Sigmoid colon (tissue), 7 donors: Measurements from ENCODE around the gene MS4A2. TPM values are rescaled to one million over a fixed set of nuclear protein-coding genes. Genes with fewer than 3 reads are reported as not detected.
"Not testable (repeated sequence)": the region's sequence is repeated elsewhere in the genome, so short reads cannot be mapped to it uniquely, and the experiment has no call there.

Experiments
- DNase-seq: peaks from one replicate; pipeline ENCODE4 v3.0.0-alpha.2; 2019
- H3K27ac ChIP-seq, 4 donors: fragments of 200-600 bp; sonication (generic); one replicate each; pipeline ENCODE4 v1.5.1; 2016 to 2019; ENCODE audit warnings: mild to moderate bottlenecking in 1 of 4
- H3K27me3 ChIP-seq, 3 donors: fragments of 200-600 bp; sonication (generic); one replicate each; pipeline ENCODE4 v1.5.1; 2019; ENCODE audit warnings: mild to moderate bottlenecking in 1 of 3
- H3K36me3 ChIP-seq, 4 donors: fragments of 200-600 bp; sonication (generic); one replicate each; pipeline ENCODE4 v1.5.1; 2016 to 2019
- H3K4me1 ChIP-seq, 4 donors: fragments of 200-600 bp; sonication (generic); one replicate each; pipeline ENCODE4 v1.5.1; 2017 to 2019
- H3K4me3 ChIP-seq, 4 donors: fragments of 200-600 bp; sonication (generic); one replicate each; pipeline ENCODE4 v1.5.1; 2017 to 2019; ENCODE audit warnings: mild to moderate bottlenecking in 2 of 4, moderate library complexity in 1 of 4
- H3K9me3 ChIP-seq, 4 donors: fragments of 200-600 bp in 3 of 4; sonication (generic) in 3 of 4; one replicate each; pipeline versions ENCODE4 v1.5.1 to v1.6.1; 2013 to 2019
- CTCF ChIP-seq, 4 experiments: fragments of 450-650 bp in 3 of 4; fragments of 200-600 bp in 1 of 4; IDR thresholded peaks; one replicate each; pipeline ENCODE4 v1.5.1; 2016 to 2019; ENCODE audit warnings: antibody characterized with exemption in 4 of 4, mild to moderate bottlenecking in 3 of 4, moderate library complexity in 2 of 4
- EP300 ChIP-seq, 4 donors: sonication (generic); formaldehyde crosslinking; IDR thresholded peaks; one replicate each; pipeline ENCODE4 v1.6.1; 2017; ENCODE audit warnings: antibody characterized with exemption in 4 of 4
- POLR2A ChIP-seq, 2 donors: fragments of 450-650 bp; IDR thresholded peaks; one replicate each; pipeline ENCODE4 v1.6.1; 2016; ENCODE audit warnings: antibody characterized with exemption in 2 of 2, mild to moderate bottlenecking in 2 of 2, moderate library complexity in 2 of 2
- POLR2AphosphoS5 ChIP-seq, 4 donors: sonication (generic); formaldehyde crosslinking; IDR thresholded peaks; one replicate each; pipeline ENCODE4 v1.6.1; 2017; ENCODE audit warnings: antibody characterized with exemption in 4 of 4
- WGBS, 2 donors: extraction: QIAGEN DNeasy Blood & Tissue Kit; methylation state at CpG; one replicate each; pipeline ENCODE4 v1.1.7; 2013; 5-methylcytosine and 5-hydroxymethylcytosine counted together
- intact Hi-C: fragments of 100-400 bp; cut with DNase I; formaldehyde crosslinking; loops from one replicate; pipeline ENCODE4 v1.15.1; 2023
- polyA plus RNA-seq, 3 donors: library from polyadenylated mRNA; stranded (reverse); fragments of 200-250 nt; gene quantifications; one replicate each; pipeline ENCODE4 v1.2.3, GENCODE V29; 2013
- total RNA-seq, 4 donors: library from RNA; depleted of rRNA; stranded (reverse); fragments of >200 nt; gene quantifications; one replicate each; pipeline ENCODE4 v1.1.0, GENCODE V29; 2016
- donor health status: healthy with polysubstance abuse.
- donor health status: Bipolar disorder and iron deficiency.
- donor health status: healthy.

Gene MS4A2
- total and polyA plus RNA-seq, 7 donors = 0.26 to 2.5 (median 1.2) TPM; not detected in 2

- no peak for TF ChIP-seq POLR2AphosphoS5 (IDR thresholded peaks at IDR 0.05)
- TF ChIP-seq EP300 (IDR thresholded peaks at IDR 0.05) = no peak
- TF ChIP-seq CTCF (IDR thresholded peaks at IDR 0.05) = no peak
- no peak for TF ChIP-seq POLR2A (IDR thresholded peaks at IDR 0.05)
- no peaks in the 10 kb centered on the region for H3K36me3 ChIP-seq
- intact Hi-C loops = no loop called here
- DNase-seq = no peak
- no peaks in the 10 kb centered on the region for H3K9me3 ChIP-seq
- H3K27me3 ChIP-seq = no peaks in the 10 kb centered on the region
- no peak overlapping the region for H3K4me3 ChIP-seq
- no peak overlapping the region for H3K27ac ChIP-seq
- H3K4me1 ChIP-seq = no peaks in the 10 kb centered on the region
Measured at GRCh38 chr11:60125956-60126585, 37.6 kb downstream of the MS4A2 start.

GRCh38 chr11:60127311-60127811, 38.9 kb downstream of the MS4A2 start:
- 40 to 63% methylated on average over 3 of the region's 3 CpGs for WGBS, 2 donors
- Histone ChIP-seq H3K9me3 (no peaks in the 10 kb centered on the region), H3K4me3 (no peak overlapping the region), H3K27me3 (no peaks in the 10 kb centered on the region), H3K4me1 (no peaks in the 10 kb centered on the region), H3K36me3 (no peaks in the 10 kb centered on the region), H3K27ac (no peak overlapping the region)
- intact Hi-C loops = no loop called here
- TF ChIP-seq CTCF (IDR thresholded peaks at IDR 0.05) (no peak), POLR2A (IDR thresholded peaks at IDR 0.05) (no peak), EP300 (IDR thresholded peaks at IDR 0.05) (no peak)
- no peak for DNase-seq

- Histone ChIP-seq H3K27ac (no peak overlapping the region), H3K9me3 (no peaks in the 10 kb centered on the region), H3K4me3 (no peak overlapping the region), H3K36me3 (no peaks in the 10 kb centered on the region), H3K27me3 (no peaks in the 10 kb centered on the region), H3K4me1 (no peaks in the 10 kb centered on the region)
- intact Hi-C loops = no loop called here
- TF ChIP-seq EP300 (IDR thresholded peaks at IDR 0.05) = no peak
- TF ChIP-seq POLR2A (IDR thresholded peaks at IDR 0.05) = no peak
- TF ChIP-seq POLR2AphosphoS5 (IDR thresholded peaks at IDR 0.05) = no peak
- TF ChIP-seq CTCF (IDR thresholded peaks at IDR 0.05) = no peak
- 87 to 91% methylated on average over 2 of the region's 2 CpGs for WGBS, 2 donors
- no peak for DNase-seq
Measured at GRCh38 chr11:60128376-60128775, 39.9 kb downstream of the MS4A2 start.

GRCh38 chr11:60128866-60129265, 40.4 kb downstream of the MS4A2 start:
- H3K4me3 ChIP-seq, DNase-seq, H3K27ac ChIP-seq, H3K4me1 ChIP-seq, H3K36me3 ChIP-seq, H3K27me3 ChIP-seq, intact Hi-C loops, H3K9me3 ChIP-seq: not testable (repeated sequence)
- WGBS, 2 donors = 96 to 98% methylated on average over 4 of the region's 4 CpGs

GRCh38 chr11:60129853-60130252, 41.4 kb downstream of the MS4A2 start:
- Histone ChIP-seq H3K9me3 (no peaks in the 10 kb centered on the region), H3K27me3 (no peaks in the 10 kb centered on the region), H3K36me3 (no peaks in the 10 kb centered on the region), H3K4me3 (no peak overlapping the region), H3K27ac (no peak overlapping the region), H3K4me1 (no peaks in the 10 kb centered on the region)
- intact Hi-C loops = no loop called here
- DNase-seq = no peak
- no peak for TF ChIP-seq EP300 (IDR thresholded peaks at IDR 0.05)
- TF ChIP-seq CTCF (IDR thresholded peaks at IDR 0.05) = no peak
- TF ChIP-seq POLR2AphosphoS5 (IDR thresholded peaks at IDR 0.05) = no peak
- no peak for TF ChIP-seq POLR2A (IDR thresholded peaks at IDR 0.05)
- 54 to 58% methylated on average over 3 of the region's 3 CpGs for WGBS, 2 donors
